NCI-H226 (cell line): ENCODE measurements around the gene GNAS-AS1.
A peak's percentile ranks its signal among the peaks of the same experiment; 100 is the strongest.
"Not testable (repeated sequence)": the region's sequence is repeated elsewhere in the genome, so short reads cannot be mapped to it uniquely, and the experiment has no call there.

Experiments
- DNase-seq: peaks from one replicate; pipeline ENCODE4 v3.0.0-alpha.2; 2015

GNAS-AS1 gene

GRCh38 chr20:58833921-58834320 is 16.8 kb downstream of the GNAS-AS1 start:
- no peak for DNase-seq

DNA sequence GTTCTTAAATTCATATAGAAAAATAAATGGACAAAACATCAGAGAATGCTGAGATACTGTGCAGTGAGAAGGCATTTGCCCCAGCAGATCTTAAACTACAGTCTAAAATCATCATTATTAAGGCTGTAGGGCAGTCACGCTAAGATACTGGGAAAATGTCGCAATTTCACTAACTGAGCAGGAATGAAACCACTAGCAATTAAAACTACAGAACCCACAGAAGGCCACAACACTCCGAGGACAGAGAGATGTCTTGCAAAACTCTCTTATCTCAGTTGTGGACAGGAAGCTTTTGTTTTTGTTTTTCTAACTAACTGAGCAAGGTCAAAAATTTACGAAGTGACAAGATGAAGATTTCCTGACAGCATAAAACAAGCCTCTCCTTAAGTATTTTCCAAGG is 18.2 kb downstream of the GNAS-AS1 start:
- DNase-seq, result no peak

- no peak for DNase-seq
These were observed 21.2 kb downstream of the GNAS-AS1 start for GRCh38 chr20:58829531-58829941.

GRCh38 chr20:58828804-58829203 is 21.9 kb downstream of the GNAS-AS1 start:
- DNase-seq, result not testable (repeated sequence)

DNA sequence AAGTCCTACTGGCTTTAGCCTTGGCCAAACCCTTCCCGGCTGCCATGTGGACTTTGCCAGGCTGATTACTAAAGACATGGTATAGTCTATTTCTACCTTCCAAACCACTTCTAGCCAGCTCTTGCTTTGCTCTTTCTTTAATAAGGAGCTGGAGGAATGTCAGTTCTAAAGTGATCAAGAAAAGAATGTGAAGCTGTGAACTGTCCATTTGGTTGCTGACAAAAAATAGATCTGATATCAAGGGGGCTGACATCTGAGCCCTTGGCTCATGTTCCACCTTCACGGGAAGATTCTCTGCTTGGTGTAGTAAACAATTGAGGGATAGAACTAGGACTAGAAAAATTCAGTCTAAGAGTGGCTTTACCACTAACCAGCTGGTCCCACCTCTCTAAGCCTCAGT is 22.6 kb downstream of the GNAS-AS1 start:
- no peak for DNase-seq

- DNase-seq, result no peak
These were observed 24.4 kb downstream of the GNAS-AS1 start for GRCh38 chr20:58826271-58826670.

DNA sequence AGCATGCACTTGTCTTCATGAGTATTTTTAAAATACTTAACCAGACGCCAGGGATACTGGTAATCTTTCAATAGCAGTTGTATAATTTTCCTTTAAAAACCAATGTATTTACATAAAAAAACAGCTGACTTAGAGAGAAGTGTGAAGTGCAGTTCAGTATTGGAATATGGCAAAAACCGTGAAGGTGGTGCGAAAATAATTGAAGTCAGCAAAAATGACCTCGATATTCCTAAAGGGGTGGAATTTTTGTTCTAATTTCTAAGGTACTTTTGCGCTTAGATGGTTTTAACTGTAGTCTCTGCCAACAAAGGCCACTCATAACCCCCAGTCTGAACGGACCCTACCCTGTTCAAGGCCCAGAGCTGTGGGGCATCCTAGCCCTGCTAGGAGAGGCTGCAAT is 25.3 kb downstream of the GNAS-AS1 start:
- DNase-seq, result no peak

DNA sequence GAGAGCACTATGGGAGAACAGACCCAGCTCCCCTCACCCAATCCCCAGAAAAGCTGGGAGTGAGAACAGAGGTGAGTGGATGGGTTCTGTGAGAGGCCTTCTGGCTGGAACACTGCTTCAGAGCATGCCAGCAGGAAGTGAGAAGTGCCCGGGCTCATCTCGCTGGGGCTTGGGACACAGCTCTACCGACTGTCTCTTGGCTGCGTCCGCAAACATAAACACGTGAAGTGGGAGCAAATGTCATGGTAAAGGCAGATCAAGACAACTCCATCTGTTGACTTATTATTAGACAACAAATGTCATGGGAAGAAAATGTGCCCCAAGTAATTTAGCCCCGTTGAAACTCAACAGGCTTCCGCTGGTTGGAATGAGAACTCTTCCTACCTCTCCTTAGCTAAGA is 25.9 kb downstream of the GNAS-AS1 start:
- DNase-seq, result no peak

DNA sequence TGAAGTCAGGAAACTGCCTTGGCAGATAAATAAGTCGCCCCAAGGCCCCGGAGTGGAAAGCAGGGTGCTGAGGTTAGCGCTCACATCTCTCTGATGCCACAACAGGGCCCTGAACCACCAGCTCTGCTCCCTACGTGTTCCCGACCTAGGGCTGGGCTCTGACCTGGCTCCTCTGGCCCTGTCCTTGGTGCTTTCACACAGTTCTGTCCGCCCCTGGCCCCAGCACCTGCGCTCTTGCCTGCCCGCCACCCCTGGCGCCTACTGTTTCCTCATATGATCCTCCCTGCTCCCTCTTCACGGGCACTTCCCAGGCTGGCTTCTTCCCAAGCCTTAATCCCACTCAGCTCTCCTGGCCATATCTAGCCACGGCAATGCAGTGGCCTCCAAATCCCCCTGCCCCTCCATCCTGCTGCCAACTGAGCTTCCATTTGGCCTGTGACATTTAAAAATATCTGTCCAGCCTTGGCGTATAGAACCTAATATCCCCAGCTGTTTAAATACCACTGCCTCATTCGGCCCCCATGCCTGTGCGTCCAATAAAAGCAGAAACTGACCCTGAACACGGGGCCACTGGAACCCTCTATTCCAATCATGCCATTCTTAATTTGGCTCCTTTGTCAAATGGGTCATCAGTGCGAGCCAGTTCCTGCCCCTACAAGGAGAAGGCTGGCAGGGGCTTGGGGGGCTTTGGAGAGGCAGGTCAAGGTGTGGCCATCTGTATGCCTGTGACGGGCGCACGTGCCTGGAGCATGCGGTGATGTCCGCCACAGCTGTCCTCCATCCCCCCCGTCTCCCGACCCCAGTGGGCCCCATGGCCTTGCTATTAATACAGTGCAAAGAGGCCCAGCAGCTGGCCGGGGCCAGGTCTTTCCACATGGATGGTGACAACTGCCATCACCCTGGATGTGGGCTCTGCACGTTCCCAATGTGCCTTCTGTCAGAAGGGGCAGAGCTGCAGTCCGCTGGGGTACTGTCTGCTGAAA is 27.7 kb downstream of the GNAS-AS1 start:
- DNase-seq, result no peak

- no peak for DNase-seq
These were observed 28.6 kb downstream of the GNAS-AS1 start for GRCh38 chr20:58822149-58822548.

GRCh38 chr20:58820515-58820914 is 30.2 kb downstream of the GNAS-AS1 start:
- DNase-seq, result not testable (repeated sequence)

DNA sequence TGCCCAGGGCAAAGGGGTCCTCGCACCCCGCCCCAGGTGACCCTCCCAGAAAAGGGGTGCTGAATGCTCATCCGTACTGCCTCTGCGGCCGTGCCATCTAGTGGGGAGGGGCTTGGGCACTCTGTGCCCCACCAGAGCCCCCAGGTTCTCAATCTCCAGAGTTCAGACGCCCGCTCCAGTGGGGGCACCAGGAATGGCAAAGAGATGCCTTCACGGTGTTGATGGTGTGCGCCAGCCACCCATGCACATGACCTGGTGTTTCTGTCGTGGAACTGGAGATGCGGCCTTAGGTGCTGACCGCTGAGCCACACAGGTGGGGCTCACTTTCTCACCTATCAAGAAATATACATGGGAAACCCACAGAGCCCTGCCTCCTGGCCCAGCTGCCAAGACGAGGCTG is 30.8 kb downstream of the GNAS-AS1 start:
- DNase-seq, result no peak

DNA sequence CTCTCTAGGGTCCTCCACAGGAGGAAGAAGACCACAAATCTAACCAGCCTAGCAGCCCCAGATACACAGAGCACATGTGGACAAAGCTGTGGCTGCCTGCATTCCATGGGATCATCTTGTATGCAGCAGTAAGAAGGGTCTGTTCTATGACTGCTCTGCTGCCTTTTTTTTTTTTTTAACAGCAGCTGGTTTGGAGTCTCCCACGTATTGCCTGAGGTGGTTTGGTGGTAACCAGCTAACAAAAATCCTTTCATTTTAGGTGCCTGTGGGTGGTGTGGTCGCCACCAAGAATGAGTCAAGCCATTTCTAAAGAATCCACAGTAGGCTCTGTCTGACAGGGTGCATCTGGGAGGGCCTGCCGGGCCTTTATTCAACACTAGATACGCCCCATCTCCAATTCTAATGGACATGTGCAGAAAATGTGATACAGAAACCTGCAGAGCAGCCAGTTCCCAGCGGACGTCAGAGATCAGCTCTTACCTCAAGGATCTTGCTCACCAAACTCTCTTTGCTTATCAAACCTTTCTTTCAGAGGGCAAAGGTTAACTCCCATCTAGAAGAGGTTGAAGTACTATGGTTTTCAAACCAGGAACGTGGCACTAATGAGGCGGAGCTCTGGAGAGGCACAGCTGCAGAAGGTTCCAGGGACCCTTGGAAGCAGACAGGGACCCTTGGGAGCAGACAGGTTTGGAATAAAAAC is 32.0 kb downstream of the GNAS-AS1 start:
- peak; percentile 50 for DNase-seq

GRCh38 chr20:58817748-58818147 is 33.0 kb downstream of the GNAS-AS1 start:
- DNase-seq, result no peak

DNA sequence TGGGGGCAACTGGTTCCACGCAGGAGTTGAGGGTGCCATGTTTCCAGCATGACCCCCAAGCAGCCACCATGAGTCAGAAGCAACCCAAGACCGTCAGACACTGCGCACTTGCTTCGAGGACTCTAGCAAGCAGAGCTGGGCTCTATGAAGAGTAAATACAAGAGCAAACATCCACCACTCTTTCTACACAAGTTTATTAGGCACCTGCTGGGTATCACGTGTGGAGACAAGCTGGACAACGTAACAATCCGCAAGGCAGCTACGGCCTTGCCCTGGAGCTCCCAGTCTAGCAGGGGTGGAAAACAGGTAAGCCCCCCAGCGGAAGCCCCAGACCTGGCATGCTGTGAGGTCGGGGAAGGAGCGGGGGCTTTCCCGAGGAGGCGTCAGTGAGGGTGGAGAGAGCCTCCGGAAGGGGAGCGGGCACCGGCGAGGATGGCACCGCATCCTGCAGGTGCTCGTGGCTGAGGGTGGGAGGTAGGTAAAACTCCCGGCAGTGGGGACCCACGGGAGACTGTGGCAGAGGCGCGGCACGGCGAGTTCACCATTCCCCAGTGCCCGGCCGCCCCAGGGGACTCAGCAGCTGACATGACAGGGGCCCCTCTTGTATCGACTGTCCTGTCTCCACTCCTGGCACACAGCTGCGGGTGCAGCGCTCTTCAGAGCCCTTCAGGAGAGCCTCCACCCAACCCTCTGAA is 33.6 kb downstream of the GNAS-AS1 start:
- DNase-seq, result no peak

DNA sequence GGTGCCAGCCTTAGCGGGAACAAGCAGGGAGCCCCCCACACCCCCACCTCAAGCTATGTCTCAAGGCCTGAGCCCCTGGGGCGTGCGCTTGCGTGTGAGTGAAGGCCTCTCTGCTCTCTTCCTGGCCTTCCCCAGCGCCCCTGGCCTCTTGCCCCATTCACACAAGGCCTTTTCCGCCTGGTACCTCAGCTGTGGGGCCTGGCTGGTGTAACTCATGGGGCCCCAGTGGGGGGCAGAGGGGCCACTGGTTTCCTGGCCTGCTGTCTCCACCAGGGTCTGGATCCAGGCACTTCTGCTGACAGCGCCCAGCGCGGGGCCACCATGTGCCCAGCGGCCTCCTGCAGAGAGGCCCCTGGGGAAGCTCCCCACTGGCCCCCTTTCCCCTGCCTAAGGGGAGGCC is 34.7 kb downstream of the GNAS-AS1 start:
- DNase-seq, result no peak

DNA sequence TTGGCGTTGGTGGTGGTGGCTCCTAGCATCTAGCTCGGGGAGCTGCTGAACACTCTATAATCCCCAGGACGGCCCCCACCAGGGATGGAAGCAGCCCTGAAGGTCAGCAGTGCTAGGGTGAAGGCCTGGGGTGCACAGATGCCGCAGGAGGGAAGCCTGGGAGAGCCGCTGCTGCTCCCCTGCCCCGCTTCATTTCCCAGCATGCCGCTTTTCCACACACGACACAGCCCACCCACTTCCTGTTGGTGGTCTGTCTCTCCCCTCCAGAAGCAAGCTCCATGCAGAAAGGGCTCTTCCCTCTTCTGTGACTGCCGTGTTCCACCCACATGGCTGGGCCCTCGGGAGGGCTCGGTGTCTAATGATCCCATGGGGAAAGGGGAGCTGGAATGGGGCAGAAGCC is 35.3 kb downstream of the GNAS-AS1 start:
- no peak for DNase-seq

GRCh38 chr20:58813369-58813768 is 37.3 kb downstream of the GNAS-AS1 start:
- no peak for DNase-seq

DNA sequence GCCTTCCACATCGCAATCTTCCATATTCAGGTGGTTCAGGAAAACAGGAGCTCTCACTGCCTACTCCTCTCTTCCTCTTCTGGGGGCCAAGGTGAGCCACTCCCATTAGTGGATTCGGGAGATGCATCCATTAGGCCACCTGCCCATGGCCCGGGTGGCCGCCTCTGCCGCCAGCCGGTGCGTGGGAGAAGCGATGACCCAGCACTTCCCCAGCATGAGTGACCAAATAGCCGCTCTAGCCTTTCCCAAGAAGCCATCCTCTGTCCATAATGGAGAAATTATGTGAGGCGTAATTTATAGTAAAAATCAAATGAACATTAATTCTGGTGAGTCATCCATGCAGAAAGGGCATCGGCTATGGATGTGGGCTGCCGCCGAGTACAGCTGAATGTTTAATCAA is 39.4 kb downstream of the GNAS-AS1 start:
- DNase-seq, result no peak

DNA sequence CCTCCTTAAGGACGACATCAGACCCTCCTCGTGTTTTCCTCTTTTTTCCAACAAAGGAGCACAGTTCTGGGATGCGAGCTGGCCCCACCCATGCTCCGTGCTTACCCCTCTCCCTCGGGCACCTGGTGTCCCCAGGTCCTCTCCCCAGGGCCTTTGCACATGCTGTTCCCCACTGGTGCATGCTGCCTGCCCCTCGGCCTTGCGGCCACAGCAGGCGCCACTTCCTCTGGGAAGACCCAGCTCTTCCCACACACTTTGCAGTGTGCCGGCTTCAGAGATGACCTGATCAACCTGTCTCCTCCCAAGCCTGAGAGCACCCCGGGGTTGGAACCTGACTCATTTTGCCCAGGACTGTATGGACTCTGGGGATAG is 39.8 kb downstream of the GNAS-AS1 start:
- DNase-seq, result no peak

- DNase-seq, result no peak
These were observed 40.4 kb downstream of the GNAS-AS1 start for GRCh38 chr20:58810116-58810878.

DNA sequence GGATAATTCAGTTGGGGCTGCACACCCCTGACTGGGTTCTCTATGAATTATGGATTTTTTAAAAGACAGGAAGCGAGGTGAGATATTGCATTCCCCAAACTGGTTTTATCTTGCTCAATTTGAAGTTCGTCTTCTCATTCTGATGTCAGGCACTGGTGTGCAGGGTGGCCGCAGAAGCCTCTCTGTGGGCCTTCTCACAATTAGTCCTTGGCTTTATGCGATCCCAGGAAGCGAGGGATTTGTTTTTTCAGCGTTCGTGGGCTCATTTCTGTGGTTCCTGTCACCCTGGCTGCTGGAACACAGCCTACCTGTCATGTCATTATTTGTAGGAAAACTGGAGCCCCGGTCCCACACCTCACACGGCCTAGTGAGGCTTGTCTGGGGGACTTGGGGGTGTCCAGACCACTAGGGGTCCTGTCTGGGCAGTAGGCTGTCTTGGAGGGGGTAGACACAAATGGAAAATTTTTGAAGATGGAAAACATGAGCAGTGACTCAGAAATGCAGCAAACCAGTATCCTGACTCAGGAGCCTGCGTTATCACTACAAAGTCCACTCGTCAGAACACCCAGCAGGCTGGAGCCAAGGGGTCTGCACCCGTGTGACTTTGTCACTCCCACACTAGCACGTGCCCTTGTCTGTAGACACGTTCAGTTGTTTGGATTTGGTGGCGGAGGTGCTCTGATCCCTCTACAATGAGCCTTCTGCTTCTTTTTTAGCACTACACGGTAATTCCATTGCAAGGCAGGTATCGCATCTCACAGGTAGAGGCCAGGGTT is 42.2 kb downstream of the GNAS-AS1 start:
- DNase-seq, result no peak
